Stimulated activated CD8-positive, alpha-beta memory T cell treated with anti-CD3 and anti-CD28 coated beads, Interleukin-4, amount 100 ng/mL, for 24 hours (primary cell): Measurements from ENCODE around the gene EVC2.

ENCODE experiments used
- DNase-seq: peaks from one replicate; pipeline ENCODE4 v3.0.0-alpha.2; 2020; ENCODE audit warnings: low read depth

EVC2 gene

DNA sequence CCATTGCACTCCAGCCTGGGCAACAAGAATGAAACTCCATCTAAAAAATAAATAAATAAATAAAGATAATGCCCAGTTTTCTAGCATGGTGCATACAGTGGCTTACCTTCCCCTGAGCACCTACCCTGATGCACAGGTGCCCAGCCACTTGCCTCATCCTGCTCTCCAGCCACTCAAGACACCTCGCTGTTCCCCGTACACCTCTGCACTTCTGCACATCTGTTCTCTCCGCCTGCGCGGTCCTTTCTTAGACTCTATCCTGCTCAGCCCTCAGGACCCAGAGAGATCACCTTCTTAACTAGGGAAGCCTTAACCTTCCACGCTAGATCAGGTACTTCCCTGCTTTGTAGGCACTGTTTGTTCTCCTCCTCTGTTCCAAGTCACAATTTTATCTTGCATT is 5.5 kb upstream of the EVC2 start:
- no peak for DNase-seq

DNA sequence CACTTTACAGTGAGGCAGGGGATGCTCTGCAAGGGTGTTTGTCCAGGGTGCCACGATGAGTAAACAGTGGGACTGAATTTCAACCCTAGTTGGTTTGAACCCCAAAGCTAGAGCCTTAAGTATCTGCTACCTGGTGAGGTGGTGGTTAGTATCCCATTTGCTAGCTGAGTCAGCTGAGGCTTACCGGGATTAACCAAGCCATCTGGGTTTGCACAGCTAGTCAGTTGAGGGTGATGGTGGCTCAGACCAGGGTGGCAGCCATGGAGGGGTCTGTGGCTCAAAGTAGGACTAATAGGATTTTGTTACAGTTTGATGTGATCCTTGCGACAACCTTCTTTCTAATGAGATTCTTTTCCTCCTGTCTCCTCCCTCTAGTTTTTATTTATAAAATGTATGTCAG is 4.6 kb upstream of the EVC2 start:
- DNase-seq = no peak

DNA sequence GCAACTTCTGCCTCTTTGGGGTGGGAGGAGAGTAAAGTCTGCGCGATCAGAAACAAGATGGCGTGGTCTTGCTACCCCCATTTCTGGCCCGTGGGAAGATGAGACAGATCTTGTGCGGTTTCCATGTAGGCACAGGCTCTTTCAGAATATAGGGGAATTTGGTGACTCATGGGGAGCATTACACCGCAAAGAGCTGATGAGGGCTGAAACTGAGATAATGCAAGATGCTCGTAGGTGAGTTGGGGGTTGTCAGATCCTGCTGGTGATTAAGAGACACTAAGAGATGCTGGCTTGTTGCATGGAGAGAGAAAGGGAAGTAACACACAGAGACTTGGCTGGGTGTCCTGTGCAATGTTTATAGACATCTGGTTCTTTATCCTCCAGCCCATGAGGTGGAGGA is 4.2 kb upstream of the EVC2 start:
- no peak for DNase-seq

DNA sequence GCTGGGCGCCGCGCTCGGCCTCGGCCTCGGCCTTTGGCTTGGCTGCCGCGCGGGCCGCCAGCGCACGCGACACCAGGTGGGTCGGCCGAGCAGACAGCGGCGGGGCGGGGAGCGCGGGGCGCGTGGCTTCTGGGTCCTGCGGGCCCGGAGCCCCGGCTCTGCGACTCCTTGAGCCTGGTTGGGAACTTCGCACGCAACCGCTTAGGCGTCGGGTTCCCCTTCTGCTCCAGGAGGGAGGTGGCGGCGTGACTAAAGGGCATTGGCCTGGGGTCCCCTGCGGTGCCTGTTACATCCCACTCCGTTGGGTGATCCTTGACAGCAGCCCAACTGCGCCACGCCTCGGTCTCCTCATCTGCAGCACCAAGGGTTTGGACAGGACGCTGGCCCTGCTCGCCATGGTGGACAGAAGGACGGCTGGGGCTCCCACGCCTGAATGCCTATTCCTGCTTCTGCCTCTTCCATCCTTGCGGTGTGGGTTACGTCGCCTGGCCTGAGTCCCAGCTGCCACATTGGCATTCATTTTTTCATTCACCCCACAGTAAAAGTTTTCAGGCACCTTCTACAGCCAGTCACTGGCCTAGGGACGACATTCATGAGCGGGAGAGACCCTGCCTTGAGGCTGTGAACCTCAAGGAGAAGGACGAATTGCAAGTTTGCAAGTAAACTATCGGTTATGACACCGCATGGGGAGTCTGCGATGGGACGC is 3.3 kb upstream of the EVC2 start:
- DNase-seq = no peak

DNA sequence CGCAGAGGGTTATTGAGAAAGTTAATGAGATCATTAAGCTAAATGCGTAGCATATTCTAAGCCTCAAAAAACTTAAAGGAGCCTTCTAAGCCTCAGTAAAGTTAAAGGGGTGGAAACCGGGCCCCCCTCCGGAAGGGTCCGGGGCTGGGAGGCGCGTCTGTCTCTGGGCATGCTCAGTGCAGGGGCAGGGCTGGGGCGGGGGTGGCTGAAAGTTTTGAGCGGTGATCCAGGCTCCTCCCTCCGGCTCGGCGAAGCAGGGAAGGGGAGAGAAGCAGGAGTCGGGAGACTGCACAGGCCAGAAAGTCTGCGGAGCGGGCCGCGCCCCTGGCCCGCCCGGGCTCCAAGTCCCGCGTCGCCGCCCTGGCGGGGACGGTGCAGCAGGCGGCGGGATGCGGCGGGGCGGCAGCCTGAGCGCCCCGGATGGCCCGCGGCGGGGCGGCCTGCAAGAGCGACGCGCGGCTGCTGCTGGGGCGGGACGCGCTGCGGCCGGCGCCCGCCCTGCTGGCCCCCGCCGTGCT is 2.7 kb upstream of the EVC2 start, which contains the start of gene EVC:
Gene EVC, plus strand, starts transcription at position 241 of the 518 bp plus-strand sequence. Its CDS starts 180 bp downstream, at position 421.
- no peak for DNase-seq

DNA sequence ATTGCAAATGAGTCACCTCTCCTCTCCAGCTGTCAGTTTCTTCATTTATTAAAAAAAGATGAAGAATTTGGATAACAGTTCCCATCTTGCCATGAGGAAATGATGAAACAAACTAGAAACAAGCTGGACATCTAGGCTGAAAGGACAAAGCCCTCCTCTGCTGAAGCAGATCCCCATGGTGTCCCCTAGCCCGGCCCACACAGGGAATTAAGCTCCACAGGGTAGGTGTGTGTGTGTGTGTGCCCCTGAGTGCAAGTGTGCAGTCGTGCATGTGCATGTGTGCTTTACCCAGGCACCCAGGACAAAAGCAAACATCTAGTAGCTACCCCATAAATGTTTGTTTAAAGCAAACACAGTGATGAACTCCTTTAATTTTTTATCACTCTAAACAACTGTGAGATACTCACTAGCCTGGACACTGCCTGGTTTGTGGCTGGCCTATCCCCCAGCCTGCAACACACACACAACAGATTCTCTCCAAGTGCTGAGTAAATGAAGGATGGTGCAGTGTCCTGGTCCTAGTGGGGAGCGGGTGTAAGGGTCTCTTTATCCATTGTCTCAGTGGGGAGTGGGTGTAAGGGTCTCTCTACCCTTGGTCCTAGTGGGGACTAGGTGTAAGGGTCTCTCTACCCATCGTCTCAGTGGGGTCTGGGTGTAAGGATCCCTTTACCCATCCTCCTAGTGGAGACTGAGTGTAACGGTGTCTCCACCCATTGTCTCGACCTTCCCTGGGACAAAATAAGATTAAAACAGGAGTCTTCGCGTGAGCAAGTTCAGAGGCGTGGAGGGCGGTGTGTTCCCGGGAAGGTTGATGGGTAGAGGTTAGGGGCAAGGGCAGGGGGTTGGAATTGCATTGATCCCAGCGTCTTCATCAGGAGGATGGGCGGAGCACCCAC is 2.0 kb upstream of the EVC2 start:
- no peak for DNase-seq

DNA sequence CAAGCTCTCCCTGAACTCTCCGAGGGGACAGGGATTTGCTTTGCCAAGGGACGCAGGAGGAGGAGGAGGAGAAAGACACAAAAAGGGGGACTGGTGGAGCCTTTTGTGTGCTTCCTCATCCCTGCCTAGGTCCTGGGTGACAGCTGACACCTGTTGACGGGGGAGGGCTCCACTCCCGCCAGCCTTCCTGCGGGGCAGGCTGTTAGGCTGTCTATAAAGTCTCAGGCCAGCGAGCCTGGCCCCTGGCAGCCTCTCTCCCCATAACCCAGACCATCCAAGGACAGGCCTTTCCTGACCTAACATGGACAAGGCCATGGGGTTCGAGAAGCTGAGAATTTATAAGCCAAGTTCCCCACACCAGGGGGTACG is 832 bp upstream of the EVC2 start:
- no peak for DNase-seq

DNA sequence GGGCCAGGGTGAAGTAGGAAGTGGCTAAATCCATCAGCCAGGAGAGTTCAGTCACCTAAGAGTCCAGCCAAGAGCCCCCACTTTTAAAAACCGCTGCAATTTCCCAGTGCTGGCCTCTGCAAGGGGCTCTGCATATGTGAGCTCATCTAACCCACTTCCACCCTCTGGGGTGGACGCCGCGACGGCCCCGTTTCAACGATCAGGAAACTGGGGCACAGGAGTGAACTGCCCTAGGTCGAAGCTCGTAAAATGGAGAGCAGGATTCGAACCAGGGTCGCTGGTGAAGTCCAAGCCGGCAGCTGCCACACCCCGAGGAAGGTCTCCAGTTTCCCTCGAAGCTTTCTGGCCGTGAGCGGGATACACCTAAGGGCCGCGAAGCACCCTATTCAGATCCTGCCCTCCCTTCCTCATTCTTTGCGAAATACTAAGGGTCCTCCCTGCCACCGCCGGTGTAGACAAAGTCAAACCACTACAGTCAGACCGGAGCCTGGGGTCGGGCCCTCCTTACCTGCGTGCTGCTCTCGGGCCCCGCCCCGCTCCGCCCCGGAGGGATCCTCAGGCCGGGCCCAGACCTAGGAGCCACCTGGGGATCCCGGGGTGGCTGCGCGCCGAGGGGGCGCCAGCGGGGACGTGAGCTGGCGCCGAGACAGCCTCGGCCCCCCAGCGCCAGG is 446 bp downstream of the EVC2 start:
- DNase-seq = no peak

DNA sequence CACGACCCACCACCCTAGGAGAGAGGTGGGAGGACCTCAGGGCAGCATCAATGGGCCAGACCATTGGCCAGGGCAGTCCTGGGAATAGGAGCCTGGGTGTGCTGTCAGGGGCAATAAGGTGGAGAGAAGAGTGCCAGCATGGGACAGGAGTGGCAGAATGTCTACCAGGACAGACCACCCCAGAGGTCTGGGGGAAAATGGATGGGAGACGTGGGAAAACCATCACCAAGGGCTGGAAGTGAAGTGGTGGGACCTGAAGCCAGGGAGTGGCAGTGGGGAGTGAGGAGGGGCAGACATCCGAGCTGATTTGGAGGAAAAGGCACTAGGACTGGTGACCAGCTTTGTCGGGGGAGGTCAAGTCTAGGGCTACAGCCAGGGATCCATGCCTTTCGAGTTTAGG is 993 bp downstream of the EVC2 start:
- DNase-seq = no peak

DNA sequence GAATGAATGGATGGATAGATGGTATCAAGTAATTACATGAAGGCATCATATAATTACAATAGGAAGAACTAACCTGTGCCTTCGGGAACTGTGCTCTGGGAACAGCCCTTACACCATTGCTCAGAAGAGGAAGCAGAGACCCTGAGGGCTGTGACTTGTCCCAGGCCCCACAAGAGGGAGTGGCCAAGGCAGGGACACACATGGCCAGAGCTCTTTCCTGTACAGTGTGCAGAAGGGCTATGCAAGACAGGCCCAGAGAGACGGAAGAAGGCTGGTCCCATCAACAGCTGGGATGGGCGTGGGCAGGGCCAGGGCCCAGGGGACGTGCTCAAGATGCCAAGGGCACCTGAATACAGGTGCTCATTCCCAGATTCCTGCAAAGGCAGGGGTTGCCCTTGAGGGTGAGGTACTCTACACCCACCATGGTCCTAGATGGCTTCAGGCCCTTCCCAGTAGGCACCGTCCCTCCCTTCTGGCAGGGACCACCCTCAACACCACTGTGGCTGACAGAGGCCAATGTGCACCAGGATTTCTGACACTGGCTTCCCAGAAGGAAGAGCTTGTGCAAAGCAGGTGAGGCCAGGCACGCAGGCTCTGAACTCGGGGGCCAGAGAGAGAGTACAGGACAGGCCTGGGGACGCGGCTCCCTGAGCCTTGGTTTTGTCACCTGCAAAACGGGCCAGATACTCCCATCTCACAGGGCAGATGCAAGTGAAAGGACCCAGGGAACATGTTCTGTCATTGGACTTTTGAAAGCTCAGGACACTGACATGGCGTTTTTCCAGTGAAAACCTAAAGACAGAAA is 1.7 kb downstream of the EVC2 start:
- no peak for DNase-seq

DNA sequence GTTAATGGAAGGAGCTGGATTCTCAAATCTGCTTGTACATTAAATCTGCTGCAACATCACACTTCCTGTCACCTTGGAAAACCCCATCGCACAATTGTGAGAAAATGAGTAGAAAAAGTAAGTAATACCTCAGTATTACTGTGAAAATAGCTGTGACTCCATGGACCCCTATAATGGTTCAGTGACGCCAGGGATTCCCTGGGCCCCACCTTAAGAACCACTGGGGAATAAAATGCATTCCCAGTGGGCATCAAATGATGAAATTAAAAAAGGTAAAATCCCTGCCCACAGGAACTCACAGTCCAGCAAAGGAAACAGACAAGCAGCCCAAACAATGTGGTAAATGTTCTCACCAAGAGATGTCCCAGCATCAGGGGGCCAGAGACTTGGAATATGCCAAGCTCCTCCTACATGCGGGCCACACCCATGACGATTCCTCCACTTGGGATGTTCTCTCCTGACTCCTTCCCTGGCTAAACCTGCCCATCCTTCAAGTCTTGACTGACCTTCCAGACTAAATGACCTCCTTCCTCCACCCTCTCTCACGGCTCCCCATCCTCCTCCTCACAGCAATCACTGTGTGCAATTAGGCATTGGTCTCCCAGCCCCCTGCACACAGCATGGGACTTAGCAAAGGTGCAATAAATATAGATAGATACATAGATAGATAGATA is 2.6 kb downstream of the EVC2 start:
- no peak for DNase-seq

DNA sequence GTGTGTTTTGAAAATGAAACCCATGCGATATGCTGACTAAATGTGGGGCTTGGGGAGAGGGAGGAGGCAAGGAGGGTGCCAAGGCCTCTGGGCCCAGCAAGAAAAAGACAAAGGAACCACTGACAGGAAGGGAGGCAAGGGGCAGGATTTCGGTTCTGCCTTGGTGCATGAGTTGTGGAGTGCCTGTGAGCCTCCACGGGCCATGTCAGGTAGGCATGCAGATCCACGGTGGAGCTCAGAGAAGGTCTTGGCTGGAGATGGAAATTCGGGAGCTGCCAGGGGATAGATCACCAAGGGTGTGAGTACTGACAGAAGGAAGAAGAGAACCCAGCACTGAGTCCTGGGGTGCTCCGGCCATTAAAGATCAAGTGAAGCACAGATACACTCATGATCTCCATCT is 4.1 kb downstream of the EVC2 start:
- no peak for DNase-seq

DNA sequence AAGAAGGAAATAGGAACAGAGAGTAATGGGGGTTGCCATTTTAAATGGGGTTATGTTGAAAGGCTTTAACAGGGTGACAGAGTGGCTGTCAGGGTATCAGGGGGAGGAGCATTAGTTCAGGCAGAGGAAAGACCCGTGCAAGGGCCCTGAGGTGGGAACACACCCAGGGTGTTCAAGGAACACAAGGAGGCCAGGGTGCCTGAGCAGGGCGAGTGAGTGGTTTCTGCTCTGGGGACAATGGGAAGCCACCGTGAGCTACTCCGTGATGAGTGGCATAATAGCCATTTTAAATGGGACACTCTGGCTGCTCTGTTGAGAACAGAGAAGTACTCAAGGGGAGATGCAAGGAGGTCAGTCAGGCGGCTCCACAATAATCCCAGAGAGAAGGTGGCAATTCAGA is 4.5 kb downstream of the EVC2 start:
- no peak for DNase-seq

DNA sequence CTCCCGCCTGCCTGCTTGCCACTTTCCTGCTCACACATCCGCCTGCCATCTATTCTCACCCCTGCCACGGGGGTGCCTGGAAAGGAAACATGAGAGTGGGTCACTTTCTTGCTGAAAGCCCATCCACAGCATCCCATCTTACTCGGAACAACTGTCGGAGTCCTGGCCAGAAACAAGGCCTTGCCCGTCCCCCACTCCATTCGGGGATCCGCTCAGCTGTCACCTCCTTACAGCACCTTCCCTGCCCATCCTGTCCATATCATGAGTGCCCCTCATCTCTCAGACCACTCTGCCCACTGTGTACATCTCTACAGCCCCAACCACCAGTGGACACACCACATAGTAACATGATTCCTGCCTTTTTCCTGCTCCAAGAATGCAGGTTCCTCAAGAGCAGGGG is 6.4 kb downstream of the EVC2 start:
- DNase-seq = no peak

DNA sequence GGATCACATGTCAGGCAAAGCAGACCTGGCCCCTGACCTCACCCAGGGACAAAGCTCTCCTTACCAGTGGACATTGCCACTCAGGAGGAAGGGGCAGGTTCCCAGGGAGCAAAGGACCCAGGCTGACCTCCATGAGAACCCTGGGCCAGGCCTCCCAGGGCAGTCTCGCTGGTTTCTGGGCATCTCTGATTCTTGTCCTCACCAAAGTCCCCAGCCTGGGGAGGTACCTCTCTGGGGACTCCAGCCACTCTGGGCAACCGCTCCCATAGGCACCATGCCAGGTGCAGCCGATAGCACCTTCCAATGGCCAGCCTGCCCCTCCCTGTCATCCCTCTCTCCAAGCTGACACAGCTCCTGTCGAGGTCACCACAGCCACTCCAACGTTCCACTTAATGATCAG is 7.9 kb downstream of the EVC2 start:
- no peak for DNase-seq

DNA sequence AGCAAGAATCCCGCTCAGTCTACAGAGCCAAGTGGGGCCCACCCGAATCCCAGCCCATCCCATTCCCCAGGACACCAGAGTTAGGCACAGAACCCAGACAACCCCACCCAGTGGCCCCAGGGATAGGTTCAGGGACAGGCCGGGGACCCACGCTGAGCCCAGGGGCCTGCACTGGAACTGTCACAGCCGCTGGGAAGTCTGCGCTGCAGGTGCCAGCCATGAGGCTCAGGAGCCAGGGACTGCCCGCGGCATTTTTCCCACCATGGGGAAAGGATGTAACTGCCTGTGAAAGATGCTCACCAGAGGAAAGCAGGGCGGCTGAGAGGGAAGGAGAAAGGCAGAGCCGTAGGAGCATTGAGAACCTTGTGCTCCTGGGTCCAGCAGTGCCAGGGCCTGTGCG is 12.0 kb downstream of the EVC2 start:
- DNase-seq = no peak

DNA sequence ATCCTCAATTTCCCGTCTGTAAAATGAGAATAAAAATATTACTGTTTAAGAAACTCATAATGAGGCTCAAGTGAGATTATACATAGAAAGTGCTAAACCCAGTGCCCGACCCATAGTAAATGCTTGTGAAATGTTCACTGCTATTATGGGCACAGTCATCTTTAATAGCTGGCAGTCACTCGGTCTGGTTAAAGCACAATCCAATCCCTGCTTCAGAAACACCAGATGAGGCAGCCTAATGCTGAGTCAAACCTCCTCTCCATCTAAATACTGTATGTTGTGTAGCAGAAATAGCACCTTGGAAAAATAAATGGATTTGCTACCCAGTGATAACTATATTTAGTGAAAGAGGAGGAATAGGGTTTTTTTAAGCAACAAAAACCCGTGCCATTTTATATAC is 14.5 kb downstream of the EVC2 start:
- DNase-seq = no peak

DNA sequence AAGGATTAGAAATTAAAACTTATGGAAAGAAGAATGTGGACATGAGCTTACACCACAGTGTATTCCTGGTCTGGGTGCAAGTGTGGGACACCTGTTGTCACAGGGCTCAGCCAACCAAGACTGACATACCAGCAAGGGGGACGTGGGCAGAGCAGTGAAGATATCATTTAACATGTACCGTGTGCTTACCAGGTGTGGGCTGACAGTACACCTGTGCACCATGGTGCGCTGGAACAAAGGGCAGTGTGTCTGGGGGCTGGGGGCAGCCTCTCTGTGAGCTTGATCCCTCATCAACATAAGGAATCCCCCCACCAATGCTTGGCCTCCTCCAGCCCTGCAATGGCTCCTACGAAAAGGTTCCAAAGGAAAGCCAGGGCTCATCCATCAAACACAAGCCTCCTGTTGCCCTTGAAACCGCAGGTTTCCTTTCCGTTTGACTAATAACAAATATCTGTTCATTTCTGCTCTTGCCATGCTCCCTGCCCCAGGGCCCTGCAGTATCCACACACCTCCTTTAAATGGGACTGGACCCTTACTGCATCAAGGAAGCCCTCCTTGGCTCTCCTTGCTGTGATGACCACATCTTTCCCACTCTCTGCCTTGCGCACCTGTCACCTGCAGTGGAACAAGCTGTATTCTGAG is 16.7 kb downstream of the EVC2 start:
- DNase-seq = no peak

DNA sequence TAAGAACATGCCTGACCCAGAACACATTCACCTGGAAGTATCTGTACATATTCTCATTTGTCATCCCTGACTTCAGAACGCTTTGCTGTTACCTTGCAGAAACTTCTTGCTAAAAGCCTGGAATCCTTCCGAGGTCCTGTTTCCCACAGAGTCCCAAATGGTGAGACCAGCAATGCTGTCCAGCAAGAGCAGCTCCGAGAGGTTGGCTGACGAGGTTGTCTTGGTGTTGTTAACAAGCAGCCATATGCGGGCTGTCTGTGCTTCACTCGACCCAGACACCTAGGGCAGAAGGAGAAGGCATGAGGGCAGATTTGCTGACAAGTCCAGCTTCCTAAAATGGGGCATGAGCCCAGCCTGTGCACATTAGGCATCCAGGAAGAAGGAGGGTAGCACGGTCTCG is 19.3 kb downstream of the EVC2 start:
- DNase-seq = no peak

DNA sequence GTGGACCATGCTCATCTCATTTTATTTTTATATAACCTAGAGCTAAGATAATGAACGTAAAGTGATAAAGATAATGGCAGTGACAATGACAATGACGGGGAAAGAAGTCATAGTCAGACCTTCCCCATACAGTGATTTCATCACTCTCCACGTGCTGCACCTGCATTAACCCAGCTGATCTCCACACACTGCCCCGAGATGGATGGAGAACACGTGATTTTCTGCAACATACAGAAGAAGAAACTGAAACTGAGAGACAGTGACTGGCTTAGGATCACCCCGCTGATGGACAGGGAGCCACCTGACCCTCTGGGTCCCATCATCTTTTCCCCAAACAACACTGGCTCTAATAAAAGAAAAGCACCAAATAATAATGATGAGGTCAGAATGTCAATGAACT is 22.0 kb downstream of the EVC2 start:
- DNase-seq = no peak

DNA sequence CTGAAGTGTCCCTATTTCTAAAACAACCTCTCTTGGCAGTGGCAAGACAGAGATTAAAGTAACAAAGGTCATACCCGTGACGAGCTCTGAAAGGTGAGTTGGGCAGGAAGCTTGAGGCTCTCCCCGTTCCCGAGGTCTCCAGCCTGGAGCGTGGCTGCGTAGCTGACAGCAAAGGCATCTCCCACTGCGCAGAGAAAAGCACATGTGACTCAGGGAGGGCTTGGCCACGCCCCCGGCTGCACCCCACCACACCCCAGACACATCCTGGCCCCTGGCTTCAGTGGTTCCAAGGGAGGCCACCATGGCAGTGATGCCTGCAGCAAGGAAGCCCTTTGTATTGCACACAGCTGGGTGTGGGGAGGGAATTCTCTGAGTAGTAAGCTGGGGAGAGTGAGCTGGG is 23.1 kb downstream of the EVC2 start:
- no peak for DNase-seq
